ENCODE data around the gene CABYR. TPM values are rescaled to one million over a fixed set of nuclear protein-coding genes. Genes with fewer than 3 reads are reported as not detected.

Gene CABYR
- total RNA-seq, 4 donors from 2014 or later: 0.26 to 1.1 (median 0.78) TPM

- Histone ChIP-seq H3K9me3 (no peaks in the 10 kb centered on the region), H3K4me3 (no peak overlapping the region), H3K27ac (no peak overlapping the region), H3K4me1 (no peaks in the 10 kb centered on the region), H3K36me3 (peaks cover 0 to 6% (median 0%) of the 10 kb centered on the region in 3 donors), H3K27me3 (no peaks in the 10 kb centered on the region)
- TF ChIP-seq, protein P1, sequence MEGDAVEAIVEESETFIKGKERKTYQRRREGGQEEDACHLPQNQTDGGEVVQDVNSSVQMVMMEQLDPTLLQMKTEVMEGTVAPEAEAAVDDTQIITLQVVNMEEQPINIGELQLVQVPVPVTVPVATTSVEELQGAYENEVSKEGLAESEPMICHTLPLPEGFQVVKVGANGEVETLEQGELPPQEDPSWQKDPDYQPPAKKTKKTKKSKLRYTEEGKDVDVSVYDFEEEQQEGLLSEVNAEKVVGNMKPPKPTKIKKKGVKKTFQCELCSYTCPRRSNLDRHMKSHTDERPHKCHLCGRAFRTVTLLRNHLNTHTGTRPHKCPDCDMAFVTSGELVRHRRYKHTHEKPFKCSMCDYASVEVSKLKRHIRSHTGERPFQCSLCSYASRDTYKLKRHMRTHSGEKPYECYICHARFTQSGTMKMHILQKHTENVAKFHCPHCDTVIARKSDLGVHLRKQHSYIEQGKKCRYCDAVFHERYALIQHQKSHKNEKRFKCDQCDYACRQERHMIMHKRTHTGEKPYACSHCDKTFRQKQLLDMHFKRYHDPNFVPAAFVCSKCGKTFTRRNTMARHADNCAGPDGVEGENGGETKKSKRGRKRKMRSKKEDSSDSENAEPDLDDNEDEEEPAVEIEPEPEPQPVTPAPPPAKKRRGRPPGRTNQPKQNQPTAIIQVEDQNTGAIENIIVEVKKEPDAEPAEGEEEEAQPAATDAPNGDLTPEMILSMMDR (IDR thresholded peaks at IDR 0.05): no peak
- TF ChIP-seq POLR2A (IDR thresholded peaks at IDR 0.05): no peak
- 71 to 87% methylated on average over 5 of the region's 5 CpGs for WGBS, 2 donors
- intact Hi-C loops (cut with DNase I): loop anchor here (10.0 kb wide), 1 partner anchor 107 kb away; no protein-coding TSS in a partner anchor
- no peak for DNase-seq
Measured at GRCh38 chr18:24188120-24188519, 49.3 kb downstream of the CABYR start.

DNA sequence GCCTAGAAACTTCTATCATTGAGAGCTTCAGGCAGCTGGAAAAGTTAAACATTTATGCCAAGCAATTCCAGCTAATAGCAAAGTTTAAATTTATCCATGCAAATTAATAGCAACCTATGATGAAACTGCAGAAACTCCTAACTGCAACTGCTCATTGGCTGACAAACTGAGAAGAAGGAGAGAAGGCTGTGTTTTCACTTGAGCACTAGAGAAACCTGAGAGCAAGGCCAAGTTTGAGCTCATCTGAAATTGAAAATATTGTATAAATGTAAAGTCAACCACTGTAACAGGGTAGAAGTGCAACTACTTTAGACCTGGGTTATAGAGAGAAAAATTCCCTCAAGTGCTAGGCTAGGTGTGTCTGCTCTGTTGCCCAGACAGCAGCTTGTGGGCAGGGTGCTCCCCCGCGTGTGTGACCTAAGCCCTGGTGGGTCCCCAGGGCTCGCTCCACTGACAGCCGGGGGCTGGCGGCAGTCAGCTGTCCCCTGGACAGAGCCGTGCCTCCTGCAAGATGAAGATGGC, 50.2 kb downstream of the CABYR start:
- no peak for DNase-seq
- Histone ChIP-seq H3K4me3 (no peak overlapping the region), H3K4me1 (no peaks in the 10 kb centered on the region), H3K27me3 (no peaks in the 10 kb centered on the region), H3K9me3 (no peaks in the 10 kb centered on the region), H3K27ac (no peak overlapping the region), H3K36me3 (peaks cover 0 to 6% (median 0%) of the 10 kb centered on the region in 3 donors)
- no peak for TF ChIP-seq POLR2A (IDR thresholded peaks at IDR 0.05)
- TF ChIP-seq, protein P1 (IDR thresholded peaks at IDR 0.05): no peak
- whole genome bisulfite sequencing, 2 donors: 69 to 80% methylated on average over 6 of the region's 6 CpGs
- intact Hi-C loops (cut with DNase I): loop anchor here (10.0 kb wide), 1 partner anchor 106 kb away; no protein-coding TSS in a partner anchor

DNA sequence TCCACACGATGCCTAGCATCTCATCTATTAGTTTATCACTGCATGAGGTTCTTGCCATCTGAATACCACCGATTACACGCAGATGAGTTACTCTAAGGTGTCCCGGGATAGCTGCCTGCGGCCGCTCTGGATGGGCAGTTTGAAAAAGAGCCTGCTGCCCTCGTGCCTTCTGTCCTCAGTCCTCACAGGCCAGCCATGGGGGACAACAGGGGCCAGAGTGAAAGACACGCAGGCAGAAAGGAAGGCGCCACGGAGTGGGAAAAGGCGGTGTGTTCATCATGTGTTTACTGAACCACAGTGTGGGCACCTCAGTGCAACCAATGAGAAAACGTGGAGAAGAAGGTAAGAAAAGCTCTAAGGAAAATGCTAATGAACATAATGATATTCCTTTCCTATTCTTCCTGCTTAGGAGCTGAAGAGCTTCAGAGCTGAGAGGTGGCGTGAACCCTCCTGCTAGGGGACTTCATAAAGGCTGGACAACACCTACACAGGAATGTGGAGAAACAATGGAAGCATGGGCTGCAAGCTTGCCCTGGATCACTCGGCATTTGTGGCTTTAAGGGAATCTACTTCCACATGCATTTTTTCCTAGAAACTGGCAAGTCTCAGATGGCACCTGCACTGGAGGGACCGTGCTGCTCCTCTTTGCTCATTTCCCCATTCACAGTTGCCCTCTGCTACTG, 50.9 kb downstream of the CABYR start:
- TF ChIP-seq, protein P1 (IDR thresholded peaks at IDR 0.05): no peak
- TF ChIP-seq POLR2A (IDR thresholded peaks at IDR 0.05): no peak
- Histone ChIP-seq H3K27ac (no peak overlapping the region), H3K4me3 (no peak overlapping the region), H3K36me3 (peaks cover 0 to 8% (median 0%) of the 10 kb centered on the region in 3 donors), H3K9me3 (no peaks in the 10 kb centered on the region), H3K4me1 (no peaks in the 10 kb centered on the region), H3K27me3 (no peaks in the 10 kb centered on the region)
- 90 to 93% methylated on average over 14 to 15 of the region's 15 CpGs for WGBS, 2 donors
- DNase-seq: no peak
- intact Hi-C loops (cut with DNase I): loop anchor here (10.0 kb wide), 1 partner anchor 105 kb away; no protein-coding TSS in a partner anchor

- intact Hi-C loops (cut with DNase I): no loop called here
- H3K36me3 ChIP-seq: peaks cover 0 to 13% (median 0%) of the 10 kb centered on the region in 3 donors
- no peak overlapping the region for H3K27ac ChIP-seq
- DNase-seq: no peak
- H3K4me1 ChIP-seq: no peaks in the 10 kb centered on the region
- WGBS, 2 donors: 73 to 82% methylated on average over 2 of the region's 2 CpGs
- H3K27me3 ChIP-seq: no peaks in the 10 kb centered on the region
- no peak for TF ChIP-seq POLR2A (IDR thresholded peaks at IDR 0.05)
- TF ChIP-seq, protein P1 (IDR thresholded peaks at IDR 0.05): no peak
- H3K9me3 ChIP-seq: no peaks in the 10 kb centered on the region
- H3K4me3 ChIP-seq: no peak overlapping the region
Measured at GRCh38 chr18:24190590-24190989, 51.7 kb downstream of the CABYR start.

DNA sequence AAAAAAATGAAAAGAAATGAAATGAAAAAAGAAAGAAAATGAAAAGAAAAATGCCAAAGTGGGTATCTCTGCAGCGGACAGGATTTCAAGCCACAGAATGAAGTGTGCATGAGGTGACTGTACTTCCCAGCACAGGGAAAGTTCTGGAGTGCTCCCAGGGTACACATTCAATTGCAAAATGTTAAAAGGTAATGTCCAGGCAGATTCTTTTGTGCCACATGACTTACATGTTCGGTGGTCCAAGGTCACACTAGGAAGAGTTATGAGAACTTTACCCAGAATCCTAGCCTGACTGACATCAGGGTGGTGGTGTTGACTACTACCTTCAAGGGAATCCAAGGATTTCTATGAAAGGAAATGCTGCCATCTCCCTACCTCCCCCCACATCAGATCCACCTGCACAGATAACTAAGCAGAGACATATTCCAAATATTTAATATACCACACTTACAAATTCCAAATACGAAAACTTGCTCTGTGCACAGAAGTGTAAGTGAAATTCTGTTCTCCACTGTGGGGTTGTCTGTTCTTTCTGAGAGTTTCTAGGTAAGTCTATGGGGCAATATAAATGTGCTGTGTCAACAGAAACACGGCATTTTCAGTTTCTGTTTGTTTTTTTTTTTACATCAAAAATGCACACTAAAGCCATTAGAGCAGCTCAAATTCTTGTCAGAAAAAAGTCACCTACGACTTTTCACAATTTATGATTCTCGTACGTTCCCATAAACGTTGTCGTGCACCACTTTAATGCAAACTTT, 56.6 kb downstream of the CABYR start:
- 83 to 91% methylated on average over 9 of the region's 9 CpGs for WGBS, 2 donors
- no peak overlapping the region for H3K4me3 ChIP-seq
- intact Hi-C loops (cut with DNase I): no loop called here
- TF ChIP-seq POLR2A (IDR thresholded peaks at IDR 0.05): no peak
- TF ChIP-seq, protein P1 (IDR thresholded peaks at IDR 0.05): no peak
- H3K36me3 ChIP-seq: peaks cover 0 to 13% (median 0%) of the 10 kb centered on the region in 3 donors
- H3K4me1 ChIP-seq: no peaks in the 10 kb centered on the region
- H3K27me3 ChIP-seq: no peaks in the 10 kb centered on the region
- no peak for DNase-seq
- H3K27ac ChIP-seq: no peak overlapping the region
- H3K9me3 ChIP-seq: no peaks in the 10 kb centered on the region
